ENCODE data around the gene WDR31. TPM values are rescaled to one million over a fixed set of nuclear protein-coding genes. Genes with fewer than 3 reads are reported as not detected.

WDR31 gene
- total RNA-seq, 1 donor from 2014 or later: 0.21 TPM

- no peaks in the 10 kb centered on the region for H3K9me3 ChIP-seq
- no peak for TF ChIP-seq CTCF (IDR thresholded peaks at IDR 0.05)
- intact Hi-C loops (cut with DNase I): no loop called here
These were observed 26.8 kb downstream of the WDR31 start for GRCh38 chr9:113313261-113313660.

GRCh38 chr9:113311961-113312360 is 28.1 kb downstream of the WDR31 start:
- no peak for TF ChIP-seq CTCF (IDR thresholded peaks at IDR 0.05)
- Histone ChIP-seq H3K36me3 (no peaks in the 10 kb centered on the region), H3K27me3 (no peaks in the 10 kb centered on the region), H3K4me1 (peaks cover 0 to 5% of the 10 kb centered on the region in 2 donors), H3K4me3 (no peak overlapping the region), H3K9me3 (no peaks in the 10 kb centered on the region), H3K27ac (no peak overlapping the region)
- no peak for DNase-seq (ENCODE audit: low spot score in 2 of 2)
- intact Hi-C loops (cut with DNase I): no loop called here

More at GRCh38 chr9:113313261-113313660, 26.8 kb downstream of the WDR31 start:
- no peaks in the 10 kb centered on the region for H3K27me3 ChIP-seq
- H3K36me3 ChIP-seq: no peaks in the 10 kb centered on the region
- H3K27ac ChIP-seq: no peak overlapping the region
- no peak for DNase-seq (ENCODE audit: low spot score in 2 of 2)
- H3K4me1 ChIP-seq: peaks cover 0 to 14% of the 10 kb centered on the region in 2 donors
- H3K4me3 ChIP-seq: no peak overlapping the region

- no peaks in the 10 kb centered on the region for H3K4me1 ChIP-seq
- H3K9me3 ChIP-seq: no peaks in the 10 kb centered on the region
- no peak overlapping the region for H3K27ac ChIP-seq
- H3K36me3 ChIP-seq: no peaks in the 10 kb centered on the region
- no peak for TF ChIP-seq CTCF (IDR thresholded peaks at IDR 0.05)
- H3K27me3 ChIP-seq: no peaks in the 10 kb centered on the region
- DNase-seq (ENCODE audit: low spot score in 2 of 2): no peak
- H3K4me3 ChIP-seq: no peak overlapping the region
- intact Hi-C loops (cut with DNase I): no loop called here
These were observed 29.5 kb downstream of the WDR31 start for GRCh38 chr9:113310538-113310937.

GRCh38 chr9:113309204-113309813 is 30.8 kb downstream of the WDR31 start:
- no peak overlapping the region for H3K4me3 ChIP-seq
- intact Hi-C loops (cut with DNase I): no loop called here
- DNase-seq (ENCODE audit: low spot score in 2 of 2): no peak
- TF ChIP-seq CTCF (IDR thresholded peaks at IDR 0.05): peak in 2 of 3 experiments; percentile 40 to 54
- H3K36me3 ChIP-seq: no peaks in the 10 kb centered on the region
- H3K4me1 ChIP-seq: no peaks in the 10 kb centered on the region
- no peaks in the 10 kb centered on the region for H3K27me3 ChIP-seq
- no peaks in the 10 kb centered on the region for H3K9me3 ChIP-seq
- no peak overlapping the region for H3K27ac ChIP-seq

GRCh38 chr9:113307396-113307975 is 32.6 kb downstream of the WDR31 start:
- H3K27me3 ChIP-seq: no peaks in the 10 kb centered on the region
- intact Hi-C loops (cut with DNase I): no loop called here
- DNase-seq (ENCODE audit: low spot score in 2 of 2): no peak

More at GRCh38 chr9:113307396-113307975, 32.6 kb downstream of the WDR31 start:
- Histone ChIP-seq H3K4me1 (no peaks in the 10 kb centered on the region), H3K4me3 (no peak overlapping the region), H3K9me3 (no peaks in the 10 kb centered on the region), H3K36me3 (no peaks in the 10 kb centered on the region), H3K27ac (no peak overlapping the region)
- no peak for TF ChIP-seq CTCF (IDR thresholded peaks at IDR 0.05)
